ENCODE measurements around the gene HTT. TPM values are rescaled to one million over a fixed set of nuclear protein-coding genes. Genes with fewer than 3 reads are reported as not detected.

The HTT gene
- total and polyA plus RNA-seq, 9 of the 15 experiments (the other 6 are each of a cell fraction or from before 2014, with no cell fraction given): 0.66 to 31.6 (median 14.7) TPM

DNA sequence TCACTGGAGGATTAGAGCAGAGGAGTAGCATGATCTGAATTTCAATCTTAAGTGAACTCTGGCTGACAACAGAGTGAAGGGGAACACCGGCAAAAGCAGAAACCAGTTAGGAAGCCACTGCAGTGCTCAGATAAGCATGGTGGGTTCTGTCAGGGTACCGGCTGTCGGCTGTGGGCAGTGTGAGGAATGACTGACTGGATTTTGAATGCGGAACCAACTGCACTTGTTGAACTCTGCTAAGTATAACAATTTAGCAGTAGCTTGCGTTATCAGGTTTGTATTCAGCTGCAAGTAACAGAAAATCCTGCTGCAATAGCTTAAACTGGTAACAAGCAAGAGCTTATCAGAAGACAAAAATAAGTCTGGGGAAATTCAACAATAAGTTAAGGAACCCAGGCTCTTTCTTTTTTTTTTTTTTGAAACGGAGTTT, 5.2 kb downstream of the HTT start (continued):
- TF ChIP-seq CEBPG (CRISPR knock-in tag; IDR thresholded peaks at IDR 0.05) (no peak; the same call in 1 of the 2 replicates), CEBPG (tag; conservative IDR thresholded peaks at IDR 0.05 in 1 of 2, IDR thresholded peaks at IDR 0.05 in 1 of 2) (no peak), ESRRA (IDR thresholded peaks at IDR 0.05; ENCODE audit: borderline replicate concordance, low read depth) (no peak), MTA2 (IDR thresholded peaks at IDR 0.05; ENCODE audit: low read depth) (peak; percentile 63; the same call in 1 of the 2 replicates), LARP7 (IDR thresholded peaks at IDR 0.05) (no peak), STAT5A (IDR thresholded peaks at IDR 0.05; ENCODE audit: borderline replicate concordance, low read length) (peak; percentile 69), SIN3B (IDR thresholded peaks at IDR 0.05; ENCODE audit: low read depth) (no peak)
- TF ChIP-seq, protein P1, sequence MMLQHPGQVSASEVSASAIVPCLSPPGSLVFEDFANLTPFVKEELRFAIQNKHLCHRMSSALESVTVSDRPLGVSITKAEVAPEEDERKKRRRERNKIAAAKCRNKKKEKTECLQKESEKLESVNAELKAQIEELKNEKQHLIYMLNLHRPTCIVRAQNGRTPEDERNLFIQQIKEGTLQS (IDR thresholded peaks at IDR 0.05): no peak
- TF ChIP-seq, protein P1 (CRISPR knock-in tag; conservative IDR thresholded peaks at IDR 0.05): no peak
- TF ChIP-seq, protein P2, sequence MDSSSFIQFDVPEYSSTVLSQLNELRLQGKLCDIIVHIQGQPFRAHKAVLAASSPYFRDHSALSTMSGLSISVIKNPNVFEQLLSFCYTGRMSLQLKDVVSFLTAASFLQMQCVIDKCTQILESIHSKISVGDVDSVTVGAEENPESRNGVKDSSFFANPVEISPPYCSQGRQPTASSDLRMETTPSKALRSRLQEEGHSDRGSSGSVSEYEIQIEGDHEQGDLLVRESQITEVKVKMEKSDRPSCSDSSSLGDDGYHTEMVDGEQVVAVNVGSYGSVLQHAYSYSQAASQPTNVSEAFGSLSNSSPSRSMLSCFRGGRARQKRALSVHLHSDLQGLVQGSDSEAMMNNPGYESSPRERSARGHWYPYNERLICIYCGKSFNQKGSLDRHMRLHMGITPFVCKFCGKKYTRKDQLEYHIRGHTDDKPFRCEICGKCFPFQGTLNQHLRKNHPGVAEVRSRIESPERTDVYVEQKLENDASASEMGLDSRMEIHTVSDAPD (CRISPR knock-in tag; IDR thresholded peaks at IDR 0.05): no peak
- TF ChIP-seq, protein P3, sequence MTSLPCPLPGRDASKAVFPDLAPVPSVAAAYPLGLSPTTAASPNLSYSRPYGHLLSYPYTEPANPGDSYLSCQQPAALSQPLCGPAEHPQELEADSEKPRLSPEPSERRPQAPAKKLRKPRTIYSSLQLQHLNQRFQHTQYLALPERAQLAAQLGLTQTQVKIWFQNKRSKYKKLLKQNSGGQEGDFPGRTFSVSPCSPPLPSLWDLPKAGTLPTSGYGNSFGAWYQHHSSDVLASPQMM (CRISPR knock-in tag; IDR thresholded peaks at IDR 0.05): no peak
- TF ChIP-seq, protein P4, sequence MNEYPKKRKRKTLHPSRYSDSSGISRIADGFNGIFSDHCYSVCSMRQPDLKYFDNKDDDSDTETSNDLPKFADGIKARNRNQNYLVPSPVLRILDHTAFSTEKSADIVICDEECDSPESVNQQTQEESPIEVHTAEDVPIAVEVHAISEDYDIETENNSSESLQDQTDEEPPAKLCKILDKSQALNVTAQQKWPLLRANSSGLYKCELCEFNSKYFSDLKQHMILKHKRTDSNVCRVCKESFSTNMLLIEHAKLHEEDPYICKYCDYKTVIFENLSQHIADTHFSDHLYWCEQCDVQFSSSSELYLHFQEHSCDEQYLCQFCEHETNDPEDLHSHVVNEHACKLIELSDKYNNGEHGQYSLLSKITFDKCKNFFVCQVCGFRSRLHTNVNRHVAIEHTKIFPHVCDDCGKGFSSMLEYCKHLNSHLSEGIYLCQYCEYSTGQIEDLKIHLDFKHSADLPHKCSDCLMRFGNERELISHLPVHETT (CRISPR knock-in tag; conservative IDR thresholded peaks at IDR 0.05 in 1 of 2, IDR thresholded peaks at IDR 0.05 in 1 of 2): peak in 1 of 2 experiments; percentile 49; a peak in 1 of 4 replicates
